ENCODE results near the gene ZNF462.
"Not testable (repeated sequence)": the region's sequence is repeated elsewhere in the genome, so short reads cannot be mapped to it uniquely, and the experiment has no call there.

ZNF462 gene

DNA sequence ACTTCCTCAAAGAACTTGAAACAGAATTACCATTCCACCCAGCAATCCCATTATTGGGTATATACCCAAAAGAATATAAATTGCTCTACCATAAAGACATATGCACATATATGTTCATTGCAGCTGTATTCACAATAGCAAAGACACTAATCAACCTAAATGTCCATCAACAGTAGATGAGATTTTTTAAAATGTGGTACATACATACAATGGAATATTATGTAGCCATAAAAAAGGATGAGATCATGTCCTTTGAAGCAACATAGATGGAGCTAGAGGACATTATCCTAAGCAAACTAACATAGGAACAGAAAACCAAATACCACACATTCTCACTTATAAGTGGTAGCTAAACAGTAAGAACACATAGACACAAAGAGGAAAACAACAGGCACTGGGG lies 28.1 kb upstream of the ZNF462 start:
- Histone ChIP-seq H3K36me3 (no peaks in the 10 kb centered on the region), H3K4me1 (no peaks in the 10 kb centered on the region), H3K4me3 (no peak overlapping the region), H3K9ac (no peak overlapping the region), H3K27me3 (no peaks in the 10 kb centered on the region), H3K27ac (no peak overlapping the region), H3K4me2 (no peak overlapping the region), H4K20me1 (no peaks in the 10 kb centered on the region), H3K9me3 (peaks cover 6% of the 10 kb centered on the region; the same call in 1 of the 2 replicates)
- no peak for TF ChIP-seq Cebpa-rat (IDR thresholded peaks at IDR 0.05)

GRCh38 chr9:106835840-106836239 lies 27.1 kb upstream of the ZNF462 start:
- no peaks in the 10 kb centered on the region for H4K20me1 ChIP-seq
- no peak overlapping the region for H3K4me2 ChIP-seq
- no peaks in the 10 kb centered on the region for H3K4me1 ChIP-seq
- H3K9me3 ChIP-seq = peaks cover 6% of the 10 kb centered on the region; the same call in 1 of the 2 replicates
- H3K27ac ChIP-seq = no peak overlapping the region
- H3K9ac ChIP-seq = no peak overlapping the region
- H3K27me3 ChIP-seq = no peaks in the 10 kb centered on the region
- no peak for TF ChIP-seq Cebpa-rat (IDR thresholded peaks at IDR 0.05)
- no peak overlapping the region for H3K4me3 ChIP-seq
- no peaks in the 10 kb centered on the region for H3K36me3 ChIP-seq

GRCh38 chr9:106843371-106843770 lies 19.6 kb upstream of the ZNF462 start:
- no peaks in the 10 kb centered on the region for H3K27me3 ChIP-seq
- no peak overlapping the region for H3K4me2 ChIP-seq
- H3K9ac ChIP-seq = no peak overlapping the region
- TF ChIP-seq Cebpa-rat (IDR thresholded peaks at IDR 0.05) = no peak
- H3K36me3 ChIP-seq = no peaks in the 10 kb centered on the region
- H4K20me1 ChIP-seq = no peaks in the 10 kb centered on the region
- no peak overlapping the region for H3K4me3 ChIP-seq
- no peaks in the 10 kb centered on the region for H3K9me3 ChIP-seq
- no peaks in the 10 kb centered on the region for H3K4me1 ChIP-seq
- no peak overlapping the region for H3K27ac ChIP-seq

DNA sequence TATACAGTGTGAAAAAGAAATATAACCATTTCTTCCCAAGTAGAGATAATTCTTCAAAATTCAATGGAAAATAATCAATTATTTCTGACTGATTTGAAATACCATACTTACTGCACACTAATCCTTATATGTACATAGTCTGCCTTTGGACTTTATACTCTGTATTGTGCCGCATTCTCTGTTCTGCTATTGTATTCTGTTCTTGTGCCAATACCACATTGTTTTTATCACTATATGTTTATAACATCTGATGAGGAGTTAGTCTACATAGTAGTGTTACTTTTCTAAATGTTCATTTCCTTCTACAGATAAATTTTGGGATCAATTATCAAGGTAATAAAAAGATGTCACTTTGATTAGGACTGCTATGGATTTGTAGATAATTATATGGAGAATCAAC lies 16.7 kb upstream of the ZNF462 start:
- Histone ChIP-seq H3K4me3 (no peak overlapping the region), H3K9me3 (no peaks in the 10 kb centered on the region), H3K4me2 (no peak overlapping the region), H3K27ac (no peak overlapping the region), H3K4me1 (no peaks in the 10 kb centered on the region), H3K9ac (no peak overlapping the region), H3K27me3 (no peaks in the 10 kb centered on the region), H4K20me1 (no peaks in the 10 kb centered on the region), H3K36me3 (no peaks in the 10 kb centered on the region)
- TF ChIP-seq Cebpa-rat (IDR thresholded peaks at IDR 0.05) = no peak

GRCh38 chr9:106846857-106847256 lies 16.1 kb upstream of the ZNF462 start:
- Histone ChIP-seq H3K27ac (no peak overlapping the region), H3K9ac (no peak overlapping the region), H3K9me3 (no peaks in the 10 kb centered on the region), H3K4me3 (no peak overlapping the region), H4K20me1 (no peaks in the 10 kb centered on the region), H3K4me2 (no peak overlapping the region), H3K36me3 (no peaks in the 10 kb centered on the region), H3K27me3 (no peaks in the 10 kb centered on the region), H3K4me1 (no peaks in the 10 kb centered on the region)
- TF ChIP-seq Cebpa-rat (IDR thresholded peaks at IDR 0.05) = no peak

DNA sequence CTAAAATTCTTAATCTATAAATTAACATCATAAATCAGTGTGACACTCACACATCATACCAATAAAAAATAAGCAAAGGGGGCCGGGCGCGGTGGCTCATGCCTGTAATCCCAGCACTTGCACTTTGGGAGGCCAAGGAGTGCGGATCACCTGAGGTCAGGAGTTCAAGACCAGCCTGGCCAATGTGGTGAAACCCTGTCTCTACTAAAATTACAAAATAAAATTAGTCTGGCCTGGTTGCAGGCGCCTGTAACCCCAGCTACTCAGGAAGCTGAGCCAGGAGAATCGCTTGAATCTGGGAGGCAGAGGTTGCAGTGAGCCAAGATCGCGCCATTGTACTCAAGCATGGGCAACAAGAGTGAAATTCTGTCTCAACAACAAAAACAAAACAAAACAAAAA lies 11.3 kb upstream of the ZNF462 start:
- H3K9me3 ChIP-seq, H4K20me1 ChIP-seq, H3K4me1 ChIP-seq, H3K27ac ChIP-seq, H3K4me2 ChIP-seq, H3K36me3 ChIP-seq, H3K4me3 ChIP-seq, H3K27me3 ChIP-seq, H3K9ac ChIP-seq: not testable (repeated sequence)

DNA sequence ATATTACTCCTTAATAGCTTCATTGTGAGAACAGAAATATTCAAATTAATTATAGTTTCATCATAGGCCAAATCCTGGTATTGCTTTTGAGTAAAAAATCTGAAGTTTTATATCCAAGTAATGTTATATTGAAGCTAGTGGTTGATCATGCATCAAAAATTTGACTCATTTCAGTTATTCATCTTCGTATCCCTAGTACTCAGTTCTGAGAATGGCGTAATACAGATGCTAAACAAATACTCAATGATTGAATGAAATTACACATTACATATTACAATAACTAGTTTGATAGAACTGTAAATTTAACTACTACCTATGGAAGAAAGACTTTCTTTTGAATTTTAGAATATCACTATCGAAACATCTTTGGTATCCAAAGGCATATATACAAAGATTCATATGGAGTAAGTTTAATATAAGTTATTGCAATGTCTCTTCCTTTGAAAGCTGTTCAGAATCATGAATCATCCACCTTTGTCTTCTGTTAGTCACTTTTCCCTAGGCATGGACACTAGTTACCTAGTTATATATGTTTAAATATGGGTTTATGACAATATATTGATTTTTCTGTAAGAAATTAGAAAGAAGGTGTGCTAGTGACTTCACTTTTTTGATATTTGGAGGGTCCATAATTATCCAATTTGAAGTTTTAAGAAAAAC lies 5.0 kb upstream of the ZNF462 start:
- no peaks in the 10 kb centered on the region for H3K36me3 ChIP-seq
- no peak for TF ChIP-seq Cebpa-rat (IDR thresholded peaks at IDR 0.05)
- no peaks in the 10 kb centered on the region for H4K20me1 ChIP-seq
- no peak overlapping the region for H3K4me3 ChIP-seq
- peaks cover 23% of the 10 kb centered on the region for H3K9me3 ChIP-seq
- H3K27me3 ChIP-seq = no peaks in the 10 kb centered on the region
- no peak overlapping the region for H3K4me2 ChIP-seq
- no peak overlapping the region for H3K9ac ChIP-seq
- no peak overlapping the region for H3K27ac ChIP-seq
- no peaks in the 10 kb centered on the region for H3K4me1 ChIP-seq

- H3K4me1 ChIP-seq = no peaks in the 10 kb centered on the region
- H3K4me3 ChIP-seq = no peak overlapping the region
- peaks cover 23% of the 10 kb centered on the region for H3K9me3 ChIP-seq
- H3K9ac ChIP-seq = no peak overlapping the region
- TF ChIP-seq Cebpa-rat (IDR thresholded peaks at IDR 0.05) = no peak
- H3K4me2 ChIP-seq = no peak overlapping the region
- no peaks in the 10 kb centered on the region for H4K20me1 ChIP-seq
- no peaks in the 10 kb centered on the region for H3K27me3 ChIP-seq
- H3K27ac ChIP-seq = no peak overlapping the region
- no peaks in the 10 kb centered on the region for H3K36me3 ChIP-seq
Observed at GRCh38 chr9:106859957-106860720, 2.8 kb upstream of the ZNF462 start.

- Histone ChIP-seq H3K27me3 (no peaks in the 10 kb centered on the region), H3K27ac (no peak overlapping the region), H3K36me3 (no peaks in the 10 kb centered on the region), H4K20me1 (no peaks in the 10 kb centered on the region), H3K9ac (no peak overlapping the region), H3K9me3 (peaks cover 23% of the 10 kb centered on the region), H3K4me1 (0 out of 2 replicates have a peak, but pooled peaks cover 5% of the 10 kb centered on the region), H3K4me2 (no peak overlapping the region), H3K4me3 (no peak overlapping the region)
- TF ChIP-seq Cebpa-rat (IDR thresholded peaks at IDR 0.05) = no peak
Observed at GRCh38 chr9:106860721-106861639, 2.0 kb upstream of the ZNF462 start.
